ENCODE results near the gene ZCCHC2. TPM values are rescaled to one million over a fixed set of nuclear protein-coding genes. Genes with fewer than 3 reads are reported as not detected.

ZCCHC2 gene
- total and polyA plus RNA-seq, 7 donors = 4.4 to 23.5 (median 14.4) TPM

GRCh38 chr18:62596145-62597005, 73.5 kb downstream of the ZCCHC2 start:
- Histone ChIP-seq H3K4me3 (peak overlapping the region in 3 of 4 donors; percentile 12 to 43 (median 42)), H3K4me1 (peaks cover 0 to 14% (median 12%) of the 10 kb centered on the region in 4 donors), H3K9me3 (no peaks in the 10 kb centered on the region), H3K27ac (no peak overlapping the region), H3K27me3 (peaks cover 14 to 55% (median 33%) of the 10 kb centered on the region in 3 donors), H3K36me3 (no peaks in the 10 kb centered on the region)
- DNase-seq = no peak
- 3 to 4% methylated on average over 90 of the region's 90 CpGs for WGBS, 2 donors
- intact Hi-C loops (cut with DNase I) = no loop called here
- TF ChIP-seq CTCF (IDR thresholded peaks at IDR 0.05) (no peak), EP300 (IDR thresholded peaks at IDR 0.05) (no peak), POLR2A (IDR thresholded peaks at IDR 0.05) (no peak), POLR2AphosphoS5 (IDR thresholded peaks at IDR 0.05) (no peak)

- H3K36me3 ChIP-seq = no peaks in the 10 kb centered on the region
- peaks cover 0 to 4% (median 3%) of the 10 kb centered on the region in 4 donors for H3K4me1 ChIP-seq
- WGBS, 2 donors = 83 to 85% methylated on average over 8 of the region's 8 CpGs
- no peak for TF ChIP-seq CTCF (IDR thresholded peaks at IDR 0.05)
- no peak for TF ChIP-seq EP300 (IDR thresholded peaks at IDR 0.05)
- TF ChIP-seq POLR2AphosphoS5 (IDR thresholded peaks at IDR 0.05) = no peak
- TF ChIP-seq POLR2A (IDR thresholded peaks at IDR 0.05) = no peak
- H3K9me3 ChIP-seq = no peaks in the 10 kb centered on the region
- no peak for DNase-seq
- no peak overlapping the region for H3K27ac ChIP-seq
- no peak overlapping the region for H3K4me3 ChIP-seq
- H3K27me3 ChIP-seq = peaks cover 5 to 39% (median 21%) of the 10 kb centered on the region in 3 donors
- intact Hi-C loops (cut with DNase I) = no loop called here
Measured at GRCh38 chr18:62601871-62602270, 79.0 kb downstream of the ZCCHC2 start.

GRCh38 chr18:62602706-62603105, 79.9 kb downstream of the ZCCHC2 start:
- no peak for DNase-seq
- 93% methylated on average over 8 of the region's 8 CpGs for WGBS, 2 donors
- no peak overlapping the region for H3K4me3 ChIP-seq

GRCh38 chr18:62603211-62603610, 80.4 kb downstream of the ZCCHC2 start:
- H3K4me3 ChIP-seq = no peak overlapping the region
- intact Hi-C loops (cut with DNase I) = no loop called here

More at GRCh38 chr18:62602706-62603105, 79.9 kb downstream of the ZCCHC2 start:
- no peak for TF ChIP-seq EP300 (IDR thresholded peaks at IDR 0.05)
- TF ChIP-seq POLR2A (IDR thresholded peaks at IDR 0.05) = no peak
- TF ChIP-seq CTCF (IDR thresholded peaks at IDR 0.05) = no peak
- H3K36me3 ChIP-seq = no peaks in the 10 kb centered on the region
- no peaks in the 10 kb centered on the region for H3K4me1 ChIP-seq
- peaks cover 0 to 31% (median 13%) of the 10 kb centered on the region in 3 donors for H3K27me3 ChIP-seq
- intact Hi-C loops (cut with DNase I) = no loop called here
- H3K27ac ChIP-seq = no peak overlapping the region
- no peaks in the 10 kb centered on the region for H3K9me3 ChIP-seq

More at GRCh38 chr18:62603211-62603610, 80.4 kb downstream of the ZCCHC2 start:
- 78 to 90% methylated on average over 6 of the region's 6 CpGs for WGBS, 2 donors
- no peak for DNase-seq
- Histone ChIP-seq H3K36me3 (no peaks in the 10 kb centered on the region), H3K27ac (no peak overlapping the region), H3K9me3 (no peaks in the 10 kb centered on the region), H3K4me1 (no peaks in the 10 kb centered on the region), H3K27me3 (peaks cover 0 to 26% (median 10%) of the 10 kb centered on the region in 3 donors)
- TF ChIP-seq POLR2A (IDR thresholded peaks at IDR 0.05) (no peak), EP300 (IDR thresholded peaks at IDR 0.05) (no peak), CTCF (IDR thresholded peaks at IDR 0.05) (no peak), POLR2AphosphoS5 (IDR thresholded peaks at IDR 0.05) (no peak)

All from sigmoid colon (tissue), 7 donors.